ENCODE data around the gene TLL2.
A peak's percentile ranks its signal among the peaks of the same experiment; 100 is the strongest.

Gene TLL2

GRCh38 chr10:96395931-96396877 is 117.5 kb downstream of the TLL2 start:
- peak; percentile 48 to 56 for DNase-seq (ENCODE audit: low read depth in 2 of 2)

- no peak for DNase-seq (ENCODE audit: low read depth in 2 of 2)
Observed at GRCh38 chr10:96390460-96390864, 123.3 kb downstream of the TLL2 start.

GRCh38 chr10:96389785-96390184 is 123.9 kb downstream of the TLL2 start:
- no peak for DNase-seq (ENCODE audit: low read depth in 2 of 2)

GRCh38 chr10:96387601-96388000 is 126.1 kb downstream of the TLL2 start:
- DNase-seq (ENCODE audit: low read depth in 2 of 2), result no peak

- no peak for DNase-seq (ENCODE audit: low read depth in 2 of 2)
Observed at GRCh38 chr10:96387161-96387560, 126.6 kb downstream of the TLL2 start.

GRCh38 chr10:96384506-96384905 is 129.2 kb downstream of the TLL2 start:
- no peak for DNase-seq (ENCODE audit: low read depth in 2 of 2)

GRCh38 chr10:96380821-96381220 is 132.9 kb downstream of the TLL2 start:
- no peak for DNase-seq (ENCODE audit: low read depth in 2 of 2)

- DNase-seq (ENCODE audit: low read depth in 2 of 2), result no peak
Observed at GRCh38 chr10:96379758-96380157, 134.0 kb downstream of the TLL2 start.

GRCh38 chr10:96378741-96379140 is 135.0 kb downstream of the TLL2 start:
- DNase-seq (ENCODE audit: low read depth in 2 of 2), result no peak

- DNase-seq (ENCODE audit: low read depth in 2 of 2), result no peak
Observed at GRCh38 chr10:96377816-96378294, 135.9 kb downstream of the TLL2 start.

GRCh38 chr10:96376483-96376882 is 137.2 kb downstream of the TLL2 start:
- DNase-seq (ENCODE audit: low read depth in 2 of 2), result no peak

- DNase-seq (ENCODE audit: low read depth in 2 of 2), result peak; percentile 69 to 75
Observed at GRCh38 chr10:96374985-96375830, 138.5 kb downstream of the TLL2 start.

GRCh38 chr10:96374639-96374984 is 139.1 kb downstream of the TLL2 start:
- DNase-seq (ENCODE audit: low read depth in 2 of 2), result no peak

GRCh38 chr10:96374004-96374403 is 139.7 kb downstream of the TLL2 start:
- no peak for DNase-seq (ENCODE audit: low read depth in 2 of 2)

- DNase-seq (ENCODE audit: low read depth in 2 of 2), result no peak
Observed at GRCh38 chr10:96371356-96371755, 142.4 kb downstream of the TLL2 start.

- peak; percentile 11 to 29 for DNase-seq (ENCODE audit: low read depth in 2 of 2)
Observed at GRCh38 chr10:96370584-96371157, 143.1 kb downstream of the TLL2 start.

GRCh38 chr10:96369890-96370583 is 143.7 kb downstream of the TLL2 start:
- DNase-seq (ENCODE audit: low read depth in 2 of 2), result no peak

- DNase-seq (ENCODE audit: low read depth in 2 of 2), result no peak
Observed at GRCh38 chr10:96368971-96369370, 144.8 kb downstream of the TLL2 start.

- no peak for DNase-seq (ENCODE audit: low read depth in 2 of 2)
Observed at GRCh38 chr10:96367470-96367869, 146.3 kb downstream of the TLL2 start.

GRCh38 chr10:96366508-96366907 is 147.2 kb downstream of the TLL2 start:
- DNase-seq (ENCODE audit: low read depth in 2 of 2), result no peak

- DNase-seq (ENCODE audit: low read depth in 2 of 2), result no peak
Observed at GRCh38 chr10:96365571-96365970, 148.2 kb downstream of the TLL2 start.

GRCh38 chr10:96360766-96361165 is 153.0 kb downstream of the TLL2 start:
- DNase-seq (ENCODE audit: low read depth in 2 of 2), result no peak
